Activated naive CD8-positive, alpha-beta T cell treated with anti-CD3 and anti-CD28 coated beads, Interleukin-2, amount 50 U/mL, for 24 hours (primary cell): ENCODE results near the gene SIK1.
A peak's percentile ranks its signal among the peaks of the same experiment; 100 is the strongest.
"Not testable (repeated sequence)": the region's sequence is repeated elsewhere in the genome, so short reads cannot be mapped to it uniquely, and the experiment has no call there.

ENCODE experiments used
- ATAC-seq: fragments of 150-1000 bp; cut with Tn5 transposase; one replicate; pipeline ENCODE4 v1.10.0; 2021
- DNase-seq: peaks from one replicate; pipeline ENCODE4 v3.0.0; 2021
- H3K27ac Mint-ChIP-seq: one replicate; pipeline ENCODE4 v1.8.0; 2021; ENCODE audit warnings: mild to moderate bottlenecking, mixed read lengths
- H3K27me3 Mint-ChIP-seq: one replicate; pipeline ENCODE4 v1.8.0; 2021; ENCODE audit warnings: mixed read lengths
- H3K36me3 Mint-ChIP-seq: one replicate; pipeline ENCODE4 v1.8.0; 2021; ENCODE audit warnings: low read depth, mixed read lengths
- H3K4me1 Mint-ChIP-seq: one replicate; pipeline ENCODE4 v1.8.0; 2021; ENCODE audit warnings: mixed read lengths
- H3K4me3 Mint-ChIP-seq: one replicate; pipeline ENCODE4 v1.8.0; 2021; ENCODE audit warnings: mild to moderate bottlenecking, moderate library complexity, mixed read lengths
- H3K9me3 Mint-ChIP-seq: one replicate; pipeline ENCODE4 v1.8.0; 2021; ENCODE audit warnings: mixed read lengths

The SIK1 gene

DNA sequence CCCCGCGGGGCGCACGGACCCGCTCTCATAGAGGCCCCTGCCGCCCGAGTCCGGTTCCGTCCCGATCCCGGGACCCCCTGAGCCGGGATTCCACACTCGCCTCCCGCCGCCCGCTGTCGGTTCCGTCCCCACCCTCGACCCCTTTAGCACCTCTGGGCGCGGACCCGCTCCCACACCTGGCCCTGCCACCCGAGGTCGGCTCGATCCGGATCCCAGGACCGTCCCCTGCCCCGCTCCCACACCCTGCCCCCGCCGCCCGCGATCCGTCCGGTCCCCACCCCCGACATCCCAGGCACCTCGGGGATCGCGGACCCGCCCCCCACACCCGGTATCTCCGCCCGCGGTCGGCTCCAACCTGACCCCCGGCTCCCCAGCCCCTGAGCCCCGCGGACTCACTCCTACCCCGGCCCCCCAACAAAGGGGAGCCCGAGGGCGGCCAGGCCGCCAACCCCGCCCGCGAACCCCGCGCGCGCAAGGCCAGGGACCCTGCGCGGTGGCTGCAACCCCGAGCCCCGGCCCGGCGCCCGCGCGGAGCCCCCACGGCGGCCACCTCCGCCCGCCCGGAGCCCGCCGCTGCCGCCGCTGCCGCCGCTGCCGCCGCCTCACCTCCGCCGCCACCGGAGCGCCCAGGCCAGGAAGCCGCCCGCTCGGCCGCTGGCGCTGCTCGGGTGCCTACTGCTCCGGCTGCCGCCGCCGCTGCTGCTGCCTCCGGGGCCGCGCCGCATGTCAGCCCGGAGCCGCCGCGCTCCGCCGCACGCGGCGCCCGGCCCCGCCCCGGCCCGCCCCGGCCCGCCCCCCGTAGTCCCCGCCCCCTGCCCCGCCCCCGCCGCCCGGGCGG is at the start of gene SIK1:
Gene SIK1 (minus strand): TSS at position 728 of the 838 bp plus-strand sequence. CDS start 953 bp downstream, outside the sequence.
- not testable (repeated sequence) for ATAC-seq, H3K36me3 Mint-ChIP-seq, H3K27me3 Mint-ChIP-seq, H3K27ac Mint-ChIP-seq, DNase-seq, H3K4me3 Mint-ChIP-seq, H3K9me3 Mint-ChIP-seq, H3K4me1 Mint-ChIP-seq

DNA sequence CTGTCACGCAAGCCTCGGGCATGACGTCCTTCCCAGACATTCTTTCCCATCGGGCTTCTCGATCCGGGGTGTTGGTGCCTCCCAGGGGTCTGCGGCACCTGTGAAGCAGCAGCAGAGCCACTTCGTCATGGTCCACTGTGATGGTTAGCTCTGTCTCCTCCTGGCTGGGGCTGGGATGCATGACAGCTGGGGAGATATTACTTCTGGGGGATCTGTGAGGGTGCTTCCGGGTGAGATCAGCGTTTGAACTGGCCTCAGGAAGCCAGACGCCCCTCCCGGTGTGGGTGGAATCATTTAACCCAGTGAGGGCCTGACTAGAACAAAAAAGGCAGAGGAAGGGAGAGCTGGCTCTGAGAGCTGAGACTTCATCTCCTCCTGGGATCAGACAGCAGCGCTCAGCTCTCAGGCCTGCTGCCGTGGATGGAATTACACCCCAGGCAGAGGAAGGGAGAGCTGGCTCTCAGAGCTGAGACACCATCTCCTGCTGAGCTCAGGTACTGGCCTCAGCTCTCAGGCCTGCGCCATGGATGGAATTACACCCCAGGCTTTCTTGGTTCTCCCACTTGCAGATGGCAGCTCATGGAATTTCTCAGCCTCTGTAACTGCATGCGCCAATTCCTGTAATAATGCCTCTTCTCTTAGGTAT is 44.8 kb upstream of the SIK1 start:
- H3K27me3 Mint-ChIP-seq, DNase-seq, H3K4me1 Mint-ChIP-seq: not testable (repeated sequence)

DNA sequence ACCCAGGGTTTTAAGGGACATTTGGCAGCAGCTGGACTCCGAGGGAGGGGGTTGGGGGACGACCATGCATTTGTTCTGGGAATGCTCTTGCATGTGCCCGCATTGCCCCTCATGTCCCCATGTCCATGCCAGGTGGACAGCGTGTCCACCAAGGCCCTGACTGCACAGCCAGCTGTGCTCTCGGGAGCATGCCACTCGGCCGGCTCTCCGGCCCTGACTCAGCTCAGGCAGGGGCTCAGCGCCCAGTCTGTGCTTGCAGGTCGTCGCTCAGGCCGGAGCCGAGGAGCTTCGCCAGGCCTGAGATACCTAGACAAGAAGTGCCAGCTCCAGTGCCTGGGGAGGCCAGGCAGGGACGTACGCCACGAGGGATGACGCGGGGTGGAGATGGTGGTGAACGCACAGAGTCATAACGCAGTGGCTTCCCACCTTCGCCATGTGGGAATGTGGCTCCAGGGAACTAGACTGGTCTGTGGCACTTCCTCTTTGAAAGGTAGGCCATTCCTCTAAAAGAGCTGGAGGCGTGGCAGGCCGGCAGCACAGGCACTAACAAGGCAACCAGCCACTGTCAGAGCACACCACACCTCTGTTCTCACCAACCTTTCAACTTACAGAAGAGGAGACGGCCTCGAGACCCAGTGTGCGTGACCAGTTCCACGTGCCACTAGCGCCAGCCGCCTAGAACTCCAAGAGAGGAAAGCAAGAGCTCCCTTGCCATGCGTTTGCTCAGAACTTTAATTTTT is 43.0 kb upstream of the SIK1 start:
- H3K36me3 Mint-ChIP-seq, H3K27ac Mint-ChIP-seq, H3K4me3 Mint-ChIP-seq, H3K4me1 Mint-ChIP-seq, DNase-seq, H3K27me3 Mint-ChIP-seq, ATAC-seq, H3K9me3 Mint-ChIP-seq: not testable (repeated sequence)

More for the DNA sequence above, 44.8 kb upstream of the SIK1 start:
- H3K36me3 Mint-ChIP-seq, H3K27ac Mint-ChIP-seq, H3K9me3 Mint-ChIP-seq, H3K4me3 Mint-ChIP-seq, ATAC-seq: not testable (repeated sequence)

DNA sequence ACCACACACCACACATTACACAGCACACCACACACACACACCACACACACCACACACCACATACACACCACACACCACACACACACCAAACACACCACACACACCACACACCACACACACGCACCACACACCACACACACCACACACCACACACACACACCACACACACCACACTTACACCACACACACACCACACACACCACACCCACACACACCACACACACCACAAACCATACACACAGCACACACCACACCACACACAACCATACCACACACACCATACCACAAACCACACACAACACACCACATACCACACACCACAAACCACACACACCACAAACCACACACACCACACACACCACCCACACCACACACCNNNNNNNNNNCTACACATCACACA is 40.9 kb upstream of the SIK1 start:
- peak overlapping the region; percentile 81 for H3K27ac Mint-ChIP-seq
- ATAC-seq (no peak), DNase-seq (peak; percentile 2)
- no peaks in the 10 kb centered on the region for H3K9me3 Mint-ChIP-seq
- H3K36me3 Mint-ChIP-seq: no peaks in the 10 kb centered on the region
- no peak overlapping the region for H3K4me3 Mint-ChIP-seq
- H3K27me3 Mint-ChIP-seq: no peaks in the 10 kb centered on the region
- H3K4me1 Mint-ChIP-seq: no peaks in the 10 kb centered on the region

DNA sequence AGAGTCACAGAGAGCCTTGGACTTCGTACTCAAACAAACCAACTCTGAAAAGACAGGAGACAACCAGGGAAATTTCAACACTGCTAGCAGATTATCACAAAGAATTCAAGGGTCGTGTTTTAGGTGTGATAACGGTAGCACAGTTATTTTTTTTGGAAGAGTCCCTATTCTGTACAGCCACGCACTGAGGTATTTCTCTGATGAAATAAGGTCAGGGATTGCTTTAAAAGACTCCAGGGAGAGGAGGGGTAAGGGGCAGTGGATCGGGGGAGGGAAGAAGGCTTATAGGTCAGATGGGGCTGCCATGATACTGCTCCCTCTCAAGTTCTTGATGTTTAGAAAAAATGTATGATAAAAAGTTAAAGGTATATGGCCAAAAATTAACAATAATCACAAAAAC is 38.2 kb upstream of the SIK1 start:
- H3K27me3 Mint-ChIP-seq, H3K36me3 Mint-ChIP-seq, H3K4me3 Mint-ChIP-seq, DNase-seq, H3K9me3 Mint-ChIP-seq, ATAC-seq, H3K27ac Mint-ChIP-seq, H3K4me1 Mint-ChIP-seq: not testable (repeated sequence)

DNA sequence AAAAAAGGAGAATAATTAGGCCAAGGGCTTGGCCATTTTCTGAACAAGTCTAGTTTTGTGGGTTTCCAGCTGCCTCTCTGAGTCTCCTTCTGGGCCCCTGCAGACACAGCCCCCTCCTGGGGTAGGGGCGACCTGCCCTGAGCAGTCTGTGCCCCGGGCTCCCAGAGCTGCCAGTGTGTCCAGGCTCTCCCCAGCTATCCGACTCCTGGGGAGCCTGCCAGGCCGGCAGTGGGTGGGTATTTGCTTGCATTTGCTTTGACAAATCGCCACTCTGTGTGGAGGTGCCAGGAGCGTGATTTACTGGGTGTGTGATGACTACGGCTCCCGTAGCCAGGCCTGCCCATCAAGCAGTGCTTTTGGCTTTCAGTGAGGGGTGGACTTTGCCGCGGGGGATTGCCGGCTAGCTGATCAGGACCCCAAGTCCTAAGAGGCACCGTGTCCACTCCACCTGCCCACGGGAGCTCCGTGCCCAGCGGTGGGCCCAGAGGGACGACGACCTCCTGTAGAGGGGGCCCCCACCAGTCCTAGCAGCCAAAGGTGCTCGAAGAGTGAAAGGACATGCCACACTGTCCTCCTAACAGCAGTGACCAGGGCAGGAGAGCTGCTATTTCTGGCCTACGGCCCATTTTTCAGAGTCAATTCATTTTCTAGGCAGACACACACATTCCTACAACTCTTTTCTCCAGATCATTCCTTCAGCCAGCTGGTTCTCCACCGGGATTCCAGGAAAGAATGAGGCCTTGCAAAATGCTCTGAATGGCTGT is 36.7 kb upstream of the SIK1 start:
- H3K27ac Mint-ChIP-seq, H3K4me3 Mint-ChIP-seq, DNase-seq: not testable (repeated sequence)

DNA sequence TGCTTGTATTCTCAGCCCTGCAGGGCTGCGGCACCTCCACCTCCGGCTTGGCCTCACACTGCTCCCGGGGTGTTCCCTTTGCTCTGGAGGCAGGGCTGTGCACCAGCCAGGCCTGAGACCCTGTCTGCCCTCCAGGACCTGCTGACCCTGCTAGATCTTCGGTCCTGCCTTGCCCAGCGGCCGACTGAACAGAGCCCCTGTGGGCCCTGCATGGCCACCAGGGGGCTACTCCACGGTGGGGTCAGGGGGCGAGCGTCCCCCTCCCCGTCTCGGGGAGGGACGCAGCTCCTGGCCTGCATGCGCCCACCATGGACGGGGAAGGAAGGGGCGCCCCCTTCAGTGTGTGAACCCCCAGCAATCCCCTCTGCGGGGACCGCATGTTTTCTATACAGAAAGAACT is 36.0 kb upstream of the SIK1 start:
- ATAC-seq, H3K36me3 Mint-ChIP-seq, H3K4me1 Mint-ChIP-seq: not testable (repeated sequence)

More for the DNA sequence above, 36.7 kb upstream of the SIK1 start:
- not testable (repeated sequence) for ATAC-seq, H3K9me3 Mint-ChIP-seq, H3K36me3 Mint-ChIP-seq, H3K4me1 Mint-ChIP-seq, H3K27me3 Mint-ChIP-seq

DNA sequence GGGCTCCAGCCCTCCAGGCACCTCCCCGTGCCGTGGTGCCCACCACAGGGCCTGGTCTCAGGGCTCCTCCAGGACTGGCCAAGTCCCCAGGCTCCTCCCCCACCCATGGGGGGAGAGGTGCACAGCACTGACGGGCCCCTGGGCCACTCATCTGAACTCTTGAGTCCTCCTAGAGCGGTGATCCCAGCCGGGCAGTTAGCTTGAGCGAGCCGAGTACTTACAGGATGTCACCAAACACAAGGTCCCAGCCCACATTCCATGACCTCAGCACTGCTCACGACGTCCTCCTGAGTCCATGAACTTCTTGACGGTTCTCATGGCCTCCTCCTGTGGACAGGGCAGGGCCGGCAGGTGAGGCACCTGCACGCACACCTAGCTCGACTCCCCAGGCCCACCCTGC is 33.5 kb upstream of the SIK1 start:
- ATAC-seq, H3K4me3 Mint-ChIP-seq, H3K9me3 Mint-ChIP-seq, H3K27ac Mint-ChIP-seq, H3K36me3 Mint-ChIP-seq, H3K4me1 Mint-ChIP-seq, DNase-seq, H3K27me3 Mint-ChIP-seq: not testable (repeated sequence)

More for the DNA sequence above, 36.0 kb upstream of the SIK1 start:
- not testable (repeated sequence) for DNase-seq, H3K4me3 Mint-ChIP-seq, H3K9me3 Mint-ChIP-seq, H3K27ac Mint-ChIP-seq, H3K27me3 Mint-ChIP-seq

DNA sequence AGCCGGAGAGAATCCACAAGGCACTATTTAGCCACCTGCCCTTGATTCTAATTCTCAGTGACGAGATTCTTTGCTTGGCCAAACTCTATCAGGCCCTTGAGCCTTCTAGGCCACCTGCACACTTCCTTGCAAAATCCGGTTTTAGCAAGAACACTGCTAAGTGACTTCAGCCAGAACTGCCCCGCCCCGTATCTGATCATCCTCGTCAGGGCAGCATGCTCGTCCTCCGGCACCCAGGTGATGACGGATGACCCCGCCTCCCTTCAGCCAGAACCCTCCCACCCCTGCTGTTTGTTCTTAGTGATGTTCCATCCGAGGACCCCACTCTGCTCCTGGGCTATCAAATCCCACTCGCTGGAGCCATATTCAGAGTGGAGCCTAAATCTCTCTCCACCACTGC is 32.1 kb upstream of the SIK1 start:
- not testable (repeated sequence) for H3K27me3 Mint-ChIP-seq, ATAC-seq, H3K36me3 Mint-ChIP-seq, H3K4me1 Mint-ChIP-seq, DNase-seq, H3K27ac Mint-ChIP-seq, H3K9me3 Mint-ChIP-seq, H3K4me3 Mint-ChIP-seq

DNA sequence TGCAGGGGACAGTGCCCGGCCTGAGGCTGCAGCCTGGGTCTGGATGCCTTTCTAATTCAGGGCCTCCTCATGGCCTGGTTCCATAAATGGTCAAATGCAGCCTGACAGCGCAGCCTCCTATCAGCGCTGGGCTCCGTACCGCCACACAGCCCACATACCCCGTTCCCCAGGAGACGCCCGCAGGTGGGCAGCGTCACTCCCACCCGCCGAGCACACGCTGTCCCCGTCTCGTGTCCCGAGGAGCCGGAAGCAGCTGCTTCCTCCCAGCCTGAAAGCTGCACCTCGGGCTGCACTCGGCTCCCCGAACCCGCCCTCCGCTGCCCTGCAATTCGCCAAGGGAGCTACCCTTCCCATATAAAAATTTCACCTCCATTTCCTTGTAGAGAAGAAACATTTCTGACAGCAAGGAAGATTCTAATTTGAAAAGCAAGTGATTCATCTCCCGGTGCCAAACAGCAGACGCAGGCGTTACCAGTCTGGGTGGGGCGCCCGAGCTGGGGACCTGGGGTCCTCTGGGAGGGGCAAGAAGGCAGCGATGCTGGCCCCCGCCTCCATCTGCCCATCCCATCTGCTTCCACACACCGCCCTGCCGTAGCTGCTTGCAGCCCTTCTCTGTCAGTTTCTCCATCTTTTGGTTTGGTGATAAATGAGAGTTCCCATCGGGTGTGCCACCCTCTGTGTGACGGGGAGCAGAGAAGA is 29.8 kb upstream of the SIK1 start:
- not testable (repeated sequence) for H3K4me1 Mint-ChIP-seq, H3K27me3 Mint-ChIP-seq, H3K9me3 Mint-ChIP-seq, H3K4me3 Mint-ChIP-seq, DNase-seq, H3K36me3 Mint-ChIP-seq, H3K27ac Mint-ChIP-seq
- ATAC-seq: peak; percentile 69

DNA sequence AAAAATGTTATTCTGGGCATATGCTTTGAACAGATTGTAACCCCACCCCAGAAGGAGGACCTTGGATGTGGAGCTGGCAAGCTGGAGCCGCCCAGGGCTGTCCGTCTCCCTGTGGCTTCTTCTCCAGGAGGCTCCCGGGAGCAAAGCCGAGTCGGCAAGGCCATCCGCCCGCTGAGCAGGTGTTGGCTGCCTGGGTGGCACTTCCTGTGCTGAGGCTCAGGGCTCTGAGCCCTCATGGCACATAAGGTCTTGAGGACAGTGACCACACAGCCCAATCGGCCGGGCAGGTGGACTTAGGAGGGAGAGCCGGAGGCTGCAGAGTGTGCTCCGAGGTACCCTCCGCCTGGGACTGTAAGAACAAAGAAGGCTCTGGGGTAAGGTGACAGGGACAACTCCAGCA is 28.8 kb upstream of the SIK1 start:
- ATAC-seq, H3K9me3 Mint-ChIP-seq, H3K36me3 Mint-ChIP-seq, DNase-seq, H3K4me1 Mint-ChIP-seq, H3K27ac Mint-ChIP-seq, H3K27me3 Mint-ChIP-seq, H3K4me3 Mint-ChIP-seq: not testable (repeated sequence)

DNA sequence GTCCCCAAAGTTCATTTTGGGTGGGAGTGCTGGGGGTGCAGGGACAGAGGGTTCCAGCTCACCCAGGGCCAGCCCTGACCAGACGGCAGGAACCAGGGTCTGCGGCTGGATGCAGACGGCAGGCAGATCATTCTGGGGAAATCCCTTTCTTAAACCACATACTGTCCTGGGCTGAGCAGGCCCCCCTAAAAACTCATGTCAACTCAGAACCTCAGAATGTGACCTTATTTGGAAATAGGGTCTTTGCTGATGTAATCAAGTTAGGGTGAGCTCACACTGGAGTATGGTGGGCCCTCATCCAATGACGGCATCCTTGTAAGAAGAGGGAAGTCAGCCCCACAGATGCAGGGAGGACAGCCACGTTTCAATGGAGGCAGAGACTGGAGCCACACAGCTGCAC is 27.2 kb upstream of the SIK1 start:
- H3K4me1 Mint-ChIP-seq, DNase-seq, H3K4me3 Mint-ChIP-seq, H3K36me3 Mint-ChIP-seq, H3K27me3 Mint-ChIP-seq, ATAC-seq, H3K9me3 Mint-ChIP-seq, H3K27ac Mint-ChIP-seq: not testable (repeated sequence)

DNA sequence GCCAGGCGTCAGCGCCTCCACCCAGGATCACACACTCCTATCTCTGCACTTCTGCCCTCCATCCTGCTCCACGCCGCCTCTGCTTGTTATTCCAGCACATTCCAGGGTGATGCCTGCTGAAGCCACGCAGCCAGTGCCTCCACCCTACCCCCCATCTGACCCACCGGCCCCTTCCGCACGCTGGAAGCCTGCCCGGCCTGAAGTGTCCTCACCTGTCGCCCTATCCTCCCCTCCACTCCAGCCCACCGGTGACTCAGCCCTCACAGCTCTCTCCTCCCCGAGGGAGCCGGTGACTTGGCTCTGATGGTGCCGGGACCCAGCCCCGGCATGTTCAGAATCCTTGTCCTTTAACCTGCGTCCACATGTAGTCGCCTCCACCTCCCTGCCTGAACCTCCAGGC is 24.9 kb upstream of the SIK1 start:
- not testable (repeated sequence) for H3K27ac Mint-ChIP-seq, H3K4me3 Mint-ChIP-seq, ATAC-seq, H3K27me3 Mint-ChIP-seq, H3K4me1 Mint-ChIP-seq, DNase-seq, H3K36me3 Mint-ChIP-seq, H3K9me3 Mint-ChIP-seq

DNA sequence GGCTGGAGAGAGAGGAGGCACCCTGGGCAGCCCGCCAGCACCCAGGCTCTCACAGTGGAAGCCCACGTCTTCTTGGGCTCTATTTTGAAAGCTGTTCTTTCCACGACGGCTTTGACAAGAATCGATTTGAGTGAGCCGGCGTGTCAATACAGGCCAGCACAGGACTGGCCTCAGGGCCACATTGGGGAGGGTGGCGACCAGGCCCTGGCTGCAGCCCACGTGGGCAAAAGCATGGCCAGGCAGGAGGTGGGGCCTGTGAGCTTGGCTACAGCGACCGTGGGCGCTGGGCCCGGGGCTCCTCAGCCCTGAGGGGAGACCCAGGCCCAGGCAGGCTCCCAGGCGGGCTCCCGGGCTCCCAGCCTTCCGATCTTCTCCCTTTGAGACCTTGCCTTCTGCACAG is 23.4 kb upstream of the SIK1 start:
- not testable (repeated sequence) for H3K9me3 Mint-ChIP-seq, H3K4me1 Mint-ChIP-seq, H3K36me3 Mint-ChIP-seq, DNase-seq, ATAC-seq, H3K4me3 Mint-ChIP-seq, H3K27me3 Mint-ChIP-seq, H3K27ac Mint-ChIP-seq
